Activated CD4-positive, alpha-beta T cell treated with anti-CD3 and anti-CD28 coated beads, Interleukin-2, amount 10 ng/mL, durations not matched to agents 7 days and 5 days (primary cell): Measurements from ENCODE around the gene DLK1. TPM values are rescaled to one million over a fixed set of nuclear protein-coding genes. Genes with fewer than 3 reads are reported as not detected.

Experiments used
- CTCF ChIA-PET: fragments of 350-600 bp; sonication (Branson Sonifier 250); formaldehyde crosslinking; loops from one replicate; lab custom pipeline; 2021; ENCODE audit warnings: antibody characterized with exemption; lab: Charles Lee
- POLR2A ChIA-PET: fragments of 350-600 bp; sonication (Branson Sonifier 250); formaldehyde crosslinking; loops from one replicate; lab custom pipeline; 2021; ENCODE audit warnings: antibody characterized with exemption; lab: Charles Lee
- DNase-seq: peaks from one replicate; pipeline ENCODE4 v3.0.0-alpha.2; 2020
- H3K27ac Mint-ChIP-seq: one replicate; pipeline ENCODE4 v1.8.0; 2021; ENCODE audit warnings: mild to moderate bottlenecking, moderate library complexity, mixed read lengths
- H3K27me3 Mint-ChIP-seq: one replicate; pipeline ENCODE4 v1.8.0; 2021; ENCODE audit warnings: mixed read lengths
- H3K36me3 Mint-ChIP-seq: one replicate; pipeline ENCODE4 v1.8.0; 2021; ENCODE audit warnings: low read depth, mixed read lengths
- H3K4me1 Mint-ChIP-seq: one replicate; pipeline ENCODE4 v1.8.0; 2021; ENCODE audit warnings: mixed read lengths
- H3K4me3 Mint-ChIP-seq: one replicate; pipeline ENCODE4 v1.8.0; 2021; ENCODE audit warnings: mild to moderate bottlenecking, moderate library complexity, mixed read lengths
- H3K9me3 Mint-ChIP-seq: one replicate; pipeline ENCODE4 v1.8.0; 2021; ENCODE audit warnings: mixed read lengths
- total RNA-seq, 2 experiments: library from RNA; stranded (reverse); gene quantifications; one replicate each; pipeline ENCODE4 v1.2.3, GENCODE V29; 2021

Gene DLK1
- total RNA-seq, 2 experiments from 2014 or later = not detected

GRCh38 chr14:100725587-100726387 is 905 bp upstream of the DLK1 start:
- H3K27me3 Mint-ChIP-seq = peaks cover 31% of the 10 kb centered on the region
- H3K27ac Mint-ChIP-seq = no peak overlapping the region
- DNase-seq = no peak
- H3K36me3 Mint-ChIP-seq = no peaks in the 10 kb centered on the region
- ChIA-PET CTCF (interaction anchor here (1.7 kb wide), 1 partner anchor 12 kb away, joined by 3 read pairs; no protein-coding TSS in a partner anchor), POLR2A (no interaction called here)
- H3K4me3 Mint-ChIP-seq = no peak overlapping the region
- H3K9me3 Mint-ChIP-seq = no peaks in the 10 kb centered on the region
- no peaks in the 10 kb centered on the region for H3K4me1 Mint-ChIP-seq

- H3K9me3 Mint-ChIP-seq = no peaks in the 10 kb centered on the region
- H3K4me1 Mint-ChIP-seq = no peaks in the 10 kb centered on the region
- H3K36me3 Mint-ChIP-seq = no peaks in the 10 kb centered on the region
- peaks cover 31% of the 10 kb centered on the region for H3K27me3 Mint-ChIP-seq
- no peak overlapping the region for H3K4me3 Mint-ChIP-seq
- ChIA-PET POLR2A (no interaction called here), CTCF (no interaction called here)
- H3K27ac Mint-ChIP-seq = no peak overlapping the region
- DNase-seq = no peak
These were observed 587 bp downstream of the DLK1 start for GRCh38 chr14:100727086-100727872.

GRCh38 chr14:100727873-100728240 is 1.2 kb downstream of the DLK1 start:
- Mint-ChIP-seq H3K4me3 (no peak overlapping the region), H3K36me3 (no peaks in the 10 kb centered on the region), H3K4me1 (no peaks in the 10 kb centered on the region), H3K27me3 (peaks cover 31% of the 10 kb centered on the region), H3K9me3 (no peaks in the 10 kb centered on the region), H3K27ac (no peak overlapping the region)
- DNase-seq = no peak
- CTCF ChIA-PET = no interaction called here
- POLR2A ChIA-PET = no interaction called here

DNA sequence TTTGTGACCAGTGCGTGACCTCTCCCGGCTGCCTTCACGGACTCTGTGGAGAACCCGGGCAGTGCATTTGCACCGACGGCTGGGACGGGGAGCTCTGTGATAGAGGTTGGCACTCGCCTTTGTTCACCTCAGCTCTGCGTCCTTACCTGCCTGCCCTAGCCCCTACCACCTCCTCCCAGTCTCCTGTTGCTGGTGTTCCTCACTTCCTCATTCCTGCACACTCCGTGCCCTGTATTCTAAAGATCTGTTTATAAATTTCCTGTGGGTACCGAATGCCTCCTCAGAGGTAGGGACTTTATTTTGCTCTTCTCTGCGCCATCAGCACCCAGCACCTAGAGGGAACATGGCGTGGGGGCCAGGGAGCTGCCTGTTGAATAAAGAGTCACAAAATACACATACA is 2.3 kb downstream of the DLK1 start:
- Mint-ChIP-seq H3K4me1 (no peaks in the 10 kb centered on the region), H3K27me3 (peaks cover 31% of the 10 kb centered on the region), H3K4me3 (no peak overlapping the region), H3K36me3 (no peaks in the 10 kb centered on the region), H3K9me3 (no peaks in the 10 kb centered on the region), H3K27ac (no peak overlapping the region)
- POLR2A ChIA-PET = no interaction called here
- CTCF ChIA-PET = no interaction called here
- no peak for DNase-seq

DNA sequence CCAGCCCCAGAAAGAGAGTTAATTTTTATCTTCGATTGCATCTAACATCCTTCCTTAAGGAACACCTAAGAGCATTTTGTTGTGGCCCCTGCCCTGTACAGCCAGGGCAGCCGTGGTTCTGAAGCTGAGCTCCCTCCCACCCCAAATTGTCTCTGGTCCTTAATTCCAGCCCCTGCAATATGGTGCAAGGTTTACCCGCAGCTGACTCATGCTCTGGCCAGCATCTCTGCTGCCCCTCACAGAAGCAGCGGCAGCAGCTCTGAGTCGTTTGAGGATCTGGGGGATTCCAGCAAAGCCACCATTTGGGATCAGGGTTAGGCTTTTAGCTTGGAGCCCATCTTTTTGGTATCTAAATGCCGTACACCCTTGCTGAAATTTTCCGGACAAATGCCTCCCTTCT is 3.3 kb downstream of the DLK1 start:
- Mint-ChIP-seq H3K4me3 (no peak overlapping the region), H3K4me1 (no peaks in the 10 kb centered on the region), H3K27ac (no peak overlapping the region), H3K36me3 (no peaks in the 10 kb centered on the region), H3K9me3 (no peaks in the 10 kb centered on the region), H3K27me3 (peaks cover 31% of the 10 kb centered on the region)
- DNase-seq = no peak
- CTCF ChIA-PET = no interaction called here
- POLR2A ChIA-PET = no interaction called here

GRCh38 chr14:100730581-100730980 is 3.9 kb downstream of the DLK1 start:
- no peaks in the 10 kb centered on the region for H3K36me3 Mint-ChIP-seq
- no peak overlapping the region for H3K4me3 Mint-ChIP-seq
- no peaks in the 10 kb centered on the region for H3K9me3 Mint-ChIP-seq
- H3K27me3 Mint-ChIP-seq = peaks cover 31% of the 10 kb centered on the region
- no peaks in the 10 kb centered on the region for H3K4me1 Mint-ChIP-seq
- ChIA-PET CTCF (interaction anchor here (1.1 kb wide), 1 partner anchor 10 kb away, joined by 3 read pairs; no protein-coding TSS in a partner anchor), POLR2A (no interaction called here)
- no peak overlapping the region for H3K27ac Mint-ChIP-seq
- no peak for DNase-seq

DNA sequence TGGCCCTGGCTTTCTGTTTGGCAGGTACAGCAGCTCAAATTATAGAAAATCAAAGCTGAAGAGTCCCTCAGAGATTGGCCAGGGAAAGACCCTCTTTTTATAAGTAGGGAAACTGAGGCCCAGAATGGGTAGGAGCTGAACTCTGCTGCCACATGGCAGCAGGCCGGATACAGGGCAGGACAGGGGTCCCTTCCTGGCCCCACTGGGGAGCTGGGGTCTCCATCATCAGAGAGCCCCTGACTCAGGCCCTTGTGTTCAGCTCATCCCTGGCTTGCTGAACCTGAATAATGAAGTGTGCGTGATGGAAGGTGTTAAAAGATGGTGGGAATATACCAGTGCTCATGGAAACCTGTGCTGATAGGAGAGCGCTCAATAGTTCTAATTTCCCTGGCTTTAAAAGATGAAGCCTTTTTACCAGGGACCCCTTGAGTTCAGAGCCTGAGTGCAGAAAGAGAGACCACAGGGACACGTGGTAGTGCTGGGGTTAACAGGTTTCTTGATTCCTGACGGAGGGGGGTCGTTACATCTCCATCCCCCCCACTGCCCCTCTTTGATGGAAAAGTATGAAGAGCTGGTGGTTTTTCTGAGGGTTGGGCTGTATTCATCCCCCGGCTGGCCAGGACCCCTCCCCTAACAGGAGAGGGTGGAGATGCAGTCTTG is 4.4 kb downstream of the DLK1 start:
- H3K9me3 Mint-ChIP-seq = no peaks in the 10 kb centered on the region
- DNase-seq = no peak
- no peaks in the 10 kb centered on the region for H3K36me3 Mint-ChIP-seq
- no peaks in the 10 kb centered on the region for H3K4me1 Mint-ChIP-seq
- no peak overlapping the region for H3K27ac Mint-ChIP-seq
- peaks cover 26% of the 10 kb centered on the region for H3K27me3 Mint-ChIP-seq
- ChIA-PET CTCF (interaction anchor here (1.1 kb wide), 2 partner anchors 10 to 31 kb away, joined by 3 read pairs; no protein-coding TSS in a partner anchor), POLR2A (no interaction called here)
- no peak overlapping the region for H3K4me3 Mint-ChIP-seq

GRCh38 chr14:100731846-100732765 is 5.4 kb downstream of the DLK1 start:
- peaks cover 21% of the 10 kb centered on the region for H3K27me3 Mint-ChIP-seq
- no peaks in the 10 kb centered on the region for H3K4me1 Mint-ChIP-seq
- H3K36me3 Mint-ChIP-seq = no peaks in the 10 kb centered on the region
- ChIA-PET CTCF (interaction anchor here (1.1 kb wide), 1 partner anchor 30 kb away, joined by 3 read pairs; no protein-coding TSS in a partner anchor), POLR2A (no interaction called here)
- no peak for DNase-seq
- H3K4me3 Mint-ChIP-seq = no peak overlapping the region
- H3K9me3 Mint-ChIP-seq = no peaks in the 10 kb centered on the region
- H3K27ac Mint-ChIP-seq = no peak overlapping the region

DNA sequence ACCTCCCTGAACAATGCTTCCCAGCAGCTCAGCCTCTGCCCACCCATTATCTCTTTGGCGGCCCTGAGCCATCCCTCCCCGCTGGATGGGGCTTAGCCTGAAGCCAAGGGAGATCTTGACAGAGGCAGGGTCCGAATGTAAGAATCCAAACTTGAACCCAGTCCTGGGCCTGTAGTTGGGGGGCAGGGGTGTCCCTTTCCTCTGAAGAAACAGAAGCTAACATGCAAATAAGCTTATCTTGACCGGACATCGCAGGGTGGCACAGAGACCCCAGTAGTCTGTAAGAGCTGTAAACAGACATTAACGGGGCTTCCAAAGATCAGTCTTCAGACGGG is 6.0 kb downstream of the DLK1 start:
- no peaks in the 10 kb centered on the region for H3K36me3 Mint-ChIP-seq
- H3K9me3 Mint-ChIP-seq = no peaks in the 10 kb centered on the region
- ChIA-PET CTCF (no interaction called here), POLR2A (no interaction called here)
- H3K4me1 Mint-ChIP-seq = no peaks in the 10 kb centered on the region
- H3K4me3 Mint-ChIP-seq = no peak overlapping the region
- DNase-seq = no peak
- peaks cover 16% of the 10 kb centered on the region for H3K27me3 Mint-ChIP-seq
- H3K27ac Mint-ChIP-seq = no peak overlapping the region

DNA sequence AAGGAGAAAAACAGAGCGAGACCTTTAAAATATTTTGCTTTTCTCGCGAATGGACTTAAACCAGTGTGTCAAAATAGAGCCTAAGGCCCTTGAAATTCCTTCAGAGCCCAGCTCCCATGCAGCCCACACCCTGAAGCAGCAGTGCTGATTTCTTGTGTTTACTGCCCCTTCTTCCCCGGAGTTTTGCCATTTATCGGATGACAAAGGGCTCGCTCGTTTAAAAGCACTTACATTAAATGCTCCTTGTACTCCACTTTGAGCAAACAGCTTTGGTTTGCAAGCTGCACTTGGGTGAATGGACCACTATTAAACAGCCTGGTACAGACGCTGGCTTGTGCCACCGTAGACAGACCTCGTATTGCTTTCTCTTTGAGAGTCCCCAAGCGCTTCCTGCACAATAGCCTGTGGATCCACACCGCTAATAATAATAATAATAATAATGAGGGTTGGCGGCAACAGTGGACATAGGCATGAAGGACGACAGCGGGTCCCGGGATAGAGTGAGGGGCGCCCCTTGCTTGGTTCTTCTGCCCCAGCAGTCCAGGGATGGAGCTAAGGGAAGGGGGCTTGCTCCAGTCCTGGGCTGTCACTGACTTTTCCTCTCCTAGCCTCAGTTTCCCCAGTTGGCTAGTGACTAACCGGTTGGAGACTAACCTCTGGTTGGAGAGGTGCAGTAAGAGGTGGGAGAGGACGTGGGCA is 6.6 kb downstream of the DLK1 start:
- Mint-ChIP-seq H3K4me3 (no peak overlapping the region), H3K27ac (no peak overlapping the region), H3K4me1 (no peaks in the 10 kb centered on the region), H3K9me3 (no peaks in the 10 kb centered on the region), H3K36me3 (no peaks in the 10 kb centered on the region), H3K27me3 (peaks cover 10% of the 10 kb centered on the region)
- ChIA-PET CTCF (no interaction called here), POLR2A (no interaction called here)
- DNase-seq = no peak

DNA sequence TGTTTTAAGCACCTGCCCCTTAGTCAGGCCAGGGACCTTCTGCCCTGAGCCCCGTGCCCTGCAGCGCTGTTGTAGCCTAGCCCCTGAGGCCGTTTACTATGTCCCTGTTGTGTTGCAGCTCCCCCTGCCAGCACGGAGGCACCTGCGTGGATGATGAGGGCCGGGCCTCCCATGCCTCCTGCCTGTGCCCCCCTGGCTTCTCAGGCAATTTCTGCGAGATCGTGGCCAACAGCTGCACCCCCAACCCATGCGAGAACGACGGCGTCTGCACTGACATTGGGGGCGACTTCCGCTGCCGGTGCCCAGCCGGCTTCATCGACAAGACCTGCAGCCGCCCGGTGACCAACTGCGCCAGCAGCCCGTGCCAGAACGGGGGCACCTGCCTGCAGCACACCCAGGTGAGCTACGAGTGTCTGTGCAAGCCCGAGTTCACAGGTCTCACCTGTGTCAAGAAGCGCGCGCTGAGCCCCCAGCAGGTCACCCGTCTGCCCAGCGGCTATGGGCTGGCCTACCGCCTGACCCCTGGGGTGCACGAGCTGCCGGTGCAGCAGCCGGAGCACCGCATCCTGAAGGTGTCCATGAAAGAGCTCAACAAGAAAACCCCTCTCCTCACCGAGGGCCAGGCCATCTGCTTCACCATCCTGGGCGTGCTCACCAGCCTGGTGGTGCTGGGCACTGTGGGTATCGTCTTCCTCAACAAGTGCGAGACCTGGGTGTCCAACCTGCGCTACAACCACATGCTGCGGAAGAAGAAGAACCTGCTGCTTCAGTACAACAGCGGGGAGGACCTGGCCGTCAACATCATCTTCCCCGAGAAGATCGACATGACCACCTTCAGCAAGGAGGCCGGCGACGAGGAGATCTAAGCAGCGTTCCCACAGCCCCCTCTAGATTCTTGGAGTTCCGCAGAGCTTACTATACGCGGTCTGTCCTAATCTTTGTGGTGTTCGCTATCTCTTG is 7.6 kb downstream of the DLK1 start:
- Mint-ChIP-seq H3K27ac (no peak overlapping the region), H3K9me3 (no peaks in the 10 kb centered on the region), H3K27me3 (peaks cover 2% of the 10 kb centered on the region), H3K36me3 (no peaks in the 10 kb centered on the region), H3K4me1 (no peaks in the 10 kb centered on the region), H3K4me3 (no peak overlapping the region)
- ChIA-PET CTCF (no interaction called here), POLR2A (no interaction called here)
- no peak for DNase-seq
